Epithelial cell of proximal tubule (primary cell): Measurements from ENCODE around the gene SLC39A13. TPM values are rescaled to one million over a fixed set of nuclear protein-coding genes. Genes with fewer than 3 reads are reported as not detected.

Source experiments
- DNase-seq: peaks from one replicate; pipeline ENCODE4 v3.0.0-alpha.2; 2011; ENCODE audit warnings: low read depth
- H3K4me3 ChIP-seq: 2 replicates; pipeline ENCODE4 v1.5.1; 2011; ENCODE audit warnings: low read depth, mild to moderate bottlenecking, low read length
- total RNA-seq: library from RNA; depleted of rRNA; stranded (reverse); fragments of >200 nt; gene quantifications from 2 replicates; pipeline ENCODE4 v1.2.3, GENCODE V29; 2015
- TF ChIP-seq, protein P1 (sequence below): conservative IDR thresholded peaks from 2 replicates; pipeline ENCODE4 v1.5.1; 2012; ENCODE audit warnings: low read depth, mild to moderate bottlenecking, low read length

Gene SLC39A13
- total RNA-seq, 1 donor from 2014 or later, result 64.5 TPM

GRCh38 chr11:47417712-47418111 is 9.3 kb downstream of the SLC39A13 start:
- no peak overlapping the region for H3K4me3 ChIP-seq
- DNase-seq, result no peak
- TF ChIP-seq, protein P1, sequence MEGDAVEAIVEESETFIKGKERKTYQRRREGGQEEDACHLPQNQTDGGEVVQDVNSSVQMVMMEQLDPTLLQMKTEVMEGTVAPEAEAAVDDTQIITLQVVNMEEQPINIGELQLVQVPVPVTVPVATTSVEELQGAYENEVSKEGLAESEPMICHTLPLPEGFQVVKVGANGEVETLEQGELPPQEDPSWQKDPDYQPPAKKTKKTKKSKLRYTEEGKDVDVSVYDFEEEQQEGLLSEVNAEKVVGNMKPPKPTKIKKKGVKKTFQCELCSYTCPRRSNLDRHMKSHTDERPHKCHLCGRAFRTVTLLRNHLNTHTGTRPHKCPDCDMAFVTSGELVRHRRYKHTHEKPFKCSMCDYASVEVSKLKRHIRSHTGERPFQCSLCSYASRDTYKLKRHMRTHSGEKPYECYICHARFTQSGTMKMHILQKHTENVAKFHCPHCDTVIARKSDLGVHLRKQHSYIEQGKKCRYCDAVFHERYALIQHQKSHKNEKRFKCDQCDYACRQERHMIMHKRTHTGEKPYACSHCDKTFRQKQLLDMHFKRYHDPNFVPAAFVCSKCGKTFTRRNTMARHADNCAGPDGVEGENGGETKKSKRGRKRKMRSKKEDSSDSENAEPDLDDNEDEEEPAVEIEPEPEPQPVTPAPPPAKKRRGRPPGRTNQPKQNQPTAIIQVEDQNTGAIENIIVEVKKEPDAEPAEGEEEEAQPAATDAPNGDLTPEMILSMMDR, result no peak

DNA sequence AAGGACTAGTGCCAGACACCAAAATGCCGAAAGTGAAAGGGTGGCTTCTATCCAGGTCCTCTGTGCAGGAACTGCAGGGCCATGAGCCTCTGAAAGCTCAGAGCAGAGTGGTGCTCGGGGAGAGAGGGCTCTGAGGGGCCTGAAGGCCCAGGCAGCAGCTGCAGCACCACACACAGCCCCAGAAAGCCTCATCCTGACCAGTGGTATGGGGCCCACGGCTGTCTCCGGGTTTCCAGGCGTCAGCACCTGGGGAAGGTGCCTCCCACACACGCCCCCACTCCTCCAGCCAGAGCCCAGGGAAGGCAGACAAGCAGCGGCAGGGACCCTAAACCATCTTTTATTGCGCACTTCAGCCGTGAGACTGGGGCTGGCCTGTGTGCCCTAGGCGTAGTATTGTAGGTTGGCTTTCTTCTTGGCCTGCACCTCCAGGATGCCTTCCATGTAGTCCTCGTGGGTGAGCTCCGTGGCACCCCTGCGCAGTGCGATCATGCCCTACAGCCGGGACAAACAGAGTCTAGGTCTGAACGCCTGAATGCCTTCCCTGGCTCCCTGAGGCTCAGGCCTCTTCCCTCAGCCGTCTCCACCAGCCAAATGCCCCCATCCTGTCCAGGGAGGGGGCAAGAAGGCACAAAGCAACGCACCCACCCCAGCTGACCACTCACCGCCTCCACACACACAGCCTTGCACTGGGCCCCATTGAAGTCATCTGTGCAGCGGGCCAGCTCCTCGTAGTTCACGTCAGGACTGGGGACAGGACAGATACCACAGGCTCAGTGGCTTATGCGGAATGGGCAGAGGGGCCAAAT is 10.3 kb downstream of the SLC39A13 start:
- no peak overlapping the region for H3K4me3 ChIP-seq
- TF ChIP-seq, protein P1, result no peak
- DNase-seq, result no peak

GRCh38 chr11:47425611-47426010 is 17.2 kb downstream of the SLC39A13 start:
- peak overlapping the region; percentile 79 for H3K4me3 ChIP-seq
- TF ChIP-seq, protein P1, result no peak
- no peak for DNase-seq

DNA sequence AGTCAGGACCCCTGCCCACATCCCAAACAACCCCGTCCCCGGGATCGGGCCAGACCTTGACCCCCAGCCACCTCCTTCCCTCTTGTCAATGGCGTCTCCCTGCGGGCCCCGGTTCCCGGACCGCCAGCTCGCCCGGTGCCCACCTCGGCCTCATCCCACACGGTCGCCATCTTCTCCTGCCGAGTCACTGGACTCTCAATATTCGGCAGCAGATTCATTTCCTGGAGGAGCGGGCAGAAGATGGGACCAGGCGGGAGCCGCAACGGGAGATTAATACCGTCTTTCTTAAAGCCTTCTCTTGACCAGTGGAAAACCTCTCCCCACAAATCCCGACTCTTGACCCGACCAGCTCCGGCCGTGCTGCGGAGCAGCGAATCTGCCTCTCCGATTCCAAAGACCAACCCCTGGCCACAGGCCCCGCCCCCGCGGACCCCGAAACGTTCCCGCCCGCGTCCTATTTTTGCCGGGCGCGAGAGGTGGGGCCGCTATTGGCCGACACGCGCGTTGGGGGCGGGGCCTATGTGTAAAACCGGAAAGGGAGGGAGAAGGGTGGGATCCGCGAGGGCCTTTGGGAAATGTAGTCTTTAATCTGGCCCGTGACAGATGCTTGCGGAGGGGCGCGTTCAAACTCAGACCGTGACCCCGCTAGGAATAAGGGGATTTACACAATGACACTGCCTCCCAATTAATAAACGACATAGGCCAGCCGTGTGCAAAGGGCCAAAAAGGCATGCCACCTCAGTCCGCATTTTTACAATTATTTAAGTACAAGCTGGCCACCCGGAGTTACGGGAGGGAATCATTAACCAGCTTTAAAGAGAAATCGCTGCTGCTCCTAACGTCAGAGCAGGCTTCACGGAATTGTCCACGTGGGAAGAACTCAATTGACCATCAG is 17.9 kb downstream of the SLC39A13 start, which contains the start of gene PSMC3:
Gene PSMC3 (minus strand): TSS at position 378 of the 895 bp plus-strand sequence. CDS start 160 bp downstream, at position 218.
- TF ChIP-seq, protein P1, result no peak
- DNase-seq, result peak; percentile 82
- H3K4me3 ChIP-seq, result peak within 1 kb of the TSS; percentile 79

DNA sequence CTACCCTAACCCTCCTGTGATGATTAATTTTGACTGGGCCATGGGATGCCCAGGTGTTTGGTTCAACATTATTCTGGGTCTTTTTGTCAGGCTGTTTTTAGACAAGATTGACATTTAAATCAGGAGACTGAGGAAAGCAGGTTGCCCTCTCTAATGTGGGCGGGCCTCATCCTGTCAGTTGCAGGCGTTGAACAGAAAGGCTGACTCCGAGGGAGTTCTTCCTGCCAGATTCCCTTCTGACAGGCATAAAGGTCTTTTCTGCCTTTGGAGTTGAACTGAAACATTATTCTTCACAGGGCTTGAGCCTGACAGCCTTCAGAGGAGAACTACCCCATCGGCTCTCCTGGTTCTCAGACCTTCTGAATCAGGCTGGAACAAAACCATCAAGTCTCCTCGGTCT is 22.1 kb downstream of the SLC39A13 start:
- DNase-seq, result no peak
- TF ChIP-seq, protein P1, result no peak

DNA sequence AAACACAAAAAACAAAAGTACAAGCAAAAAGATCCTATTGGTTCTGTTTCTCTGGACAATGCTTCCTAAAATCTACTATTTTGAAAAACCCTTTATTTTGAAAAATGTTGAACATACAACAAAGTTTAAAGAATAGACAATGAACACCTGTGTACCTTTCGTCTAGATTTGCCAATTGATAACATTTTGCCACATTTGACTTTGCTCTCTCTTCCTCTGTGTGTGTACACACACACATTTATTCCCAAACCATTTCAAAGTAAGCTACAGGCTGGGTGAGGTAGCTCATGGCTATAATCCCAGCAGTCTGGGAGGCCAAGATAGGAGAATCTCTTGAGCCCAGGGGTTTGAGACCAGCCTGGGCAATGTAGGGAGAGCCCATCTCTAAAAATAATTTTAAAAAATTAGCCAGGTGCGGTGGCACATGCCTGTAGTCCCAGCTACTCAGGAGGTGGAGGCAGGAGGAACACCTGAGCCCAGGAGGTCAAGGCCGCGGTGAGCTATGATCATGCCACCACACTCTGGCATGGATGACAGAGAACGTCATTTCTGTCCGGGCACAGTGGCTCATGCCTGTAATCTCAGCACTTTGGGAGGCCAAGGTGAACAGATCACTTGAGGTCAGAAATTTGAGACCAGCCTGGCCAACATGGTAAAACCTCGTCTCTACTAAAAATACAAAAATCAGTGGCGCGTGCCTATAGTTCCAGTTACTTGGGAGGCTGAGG is 23.1 kb downstream of the SLC39A13 start:
- no peak for DNase-seq
- no peak overlapping the region for H3K4me3 ChIP-seq
- TF ChIP-seq, protein P1, result no peak

More for the DNA sequence above, 22.1 kb downstream of the SLC39A13 start:
- no peak overlapping the region for H3K4me3 ChIP-seq
